Stimulated activated CD8-positive, alpha-beta memory T cell treated with anti-CD3 and anti-CD28 coated beads, Interleukin-15, amount 100 ng/mL, for 24 hours (primary cell): ENCODE results near the gene KIF18A.
"Not testable (repeated sequence)": the region's sequence is repeated elsewhere in the genome, so short reads cannot be mapped to it uniquely, and the experiment has no call there.

ENCODE experiments used
- DNase-seq: peaks from one replicate; pipeline ENCODE4 v3.0.0-alpha.2; 2020; ENCODE audit warnings: low read depth

KIF18A gene

DNA sequence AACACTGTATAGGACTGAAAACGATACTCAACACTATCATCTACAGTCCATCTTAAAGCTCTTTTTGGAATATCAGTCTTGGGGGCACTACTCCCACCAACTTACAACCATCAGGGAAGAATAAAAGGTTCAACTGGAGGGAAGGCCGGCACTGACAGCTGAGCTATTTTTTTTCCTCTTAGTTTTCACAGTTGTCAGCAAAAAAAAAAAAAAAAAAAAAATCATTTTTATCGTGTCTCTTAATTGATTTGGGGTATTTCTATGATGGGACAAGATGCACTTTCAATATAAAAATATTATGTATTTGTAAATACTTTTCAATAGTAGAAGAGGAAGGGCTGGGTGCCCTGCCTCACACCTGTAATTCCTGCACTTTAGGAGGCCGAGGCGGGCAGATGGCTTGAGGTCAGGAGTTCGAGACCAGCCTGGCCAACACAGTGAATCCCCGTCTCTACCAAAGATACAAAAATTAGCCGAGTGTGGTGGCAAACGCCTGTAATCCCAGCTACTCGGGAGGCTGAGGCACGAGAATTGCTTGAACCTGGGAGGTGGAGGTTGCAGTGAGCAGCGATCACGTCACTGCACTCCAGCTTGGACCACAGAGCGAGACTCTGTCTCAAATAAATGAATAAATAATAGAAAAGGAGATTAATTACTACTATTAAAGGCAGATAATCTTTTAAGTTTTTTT is 1.5 kb downstream of the KIF18A start:
- no peak for DNase-seq

GRCh38 chr11:28105869-28106268 is 2.1 kb downstream of the KIF18A start:
- DNase-seq: no peak

DNA sequence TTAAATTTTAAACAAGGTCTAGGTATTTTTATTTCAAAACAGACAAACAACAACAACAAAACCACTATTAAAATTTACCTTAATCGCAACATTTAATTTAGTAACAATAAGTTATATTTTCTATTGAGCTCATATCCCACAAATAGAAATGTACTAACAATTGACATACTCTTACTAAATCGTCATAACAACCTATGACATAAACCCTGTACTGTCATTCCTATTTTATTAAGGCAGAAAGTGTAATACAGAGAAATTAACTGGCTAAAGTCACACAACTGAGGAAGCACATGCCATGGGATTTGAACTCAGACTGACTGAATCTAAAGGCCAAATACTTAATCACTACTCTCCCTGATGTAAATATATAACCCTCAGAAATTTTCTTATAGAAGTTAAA is 3.0 kb downstream of the KIF18A start:
- no peak for DNase-seq

- no peak for DNase-seq
Measured at GRCh38 chr11:28104425-28104824, 3.5 kb downstream of the KIF18A start.

DNA sequence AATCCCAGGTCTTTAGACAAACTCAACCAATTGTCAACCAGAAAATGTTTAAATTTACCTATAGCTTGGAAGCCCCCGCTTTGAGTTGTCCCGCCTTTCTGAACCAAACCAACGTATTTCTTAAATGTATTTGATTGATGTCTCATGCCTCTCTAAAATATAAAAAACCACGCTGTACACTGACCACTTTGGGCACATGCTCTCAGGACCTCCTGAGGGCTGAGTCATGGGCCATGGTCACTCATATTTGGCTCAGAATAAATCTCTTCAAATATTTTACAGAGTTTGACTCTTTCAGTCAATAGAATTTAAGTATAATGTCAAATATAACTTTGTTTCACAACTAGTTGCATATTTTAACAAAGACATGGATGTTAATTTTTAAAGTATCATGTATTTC is 5.7 kb downstream of the KIF18A start:
- DNase-seq: not testable (repeated sequence)

DNA sequence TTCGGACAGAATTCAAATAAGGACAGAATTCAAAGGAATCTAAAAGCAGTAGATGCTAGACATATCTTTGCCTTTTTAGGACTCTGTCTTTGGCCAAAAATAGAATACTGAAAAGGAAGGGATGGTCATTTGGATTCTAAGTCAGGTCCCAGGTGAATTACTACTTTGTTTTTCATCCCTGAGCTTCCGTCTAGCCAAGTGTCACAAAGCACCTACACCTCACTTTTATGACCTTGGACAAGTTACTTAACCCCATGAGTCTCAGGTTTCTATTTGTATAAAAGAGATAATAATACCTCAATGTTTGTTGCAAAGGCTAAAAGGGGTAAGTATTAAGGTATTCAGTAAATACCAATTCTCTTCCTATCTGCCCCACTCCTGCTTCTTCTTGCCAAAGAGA is 7.3 kb downstream of the KIF18A start:
- no peak for DNase-seq

DNA sequence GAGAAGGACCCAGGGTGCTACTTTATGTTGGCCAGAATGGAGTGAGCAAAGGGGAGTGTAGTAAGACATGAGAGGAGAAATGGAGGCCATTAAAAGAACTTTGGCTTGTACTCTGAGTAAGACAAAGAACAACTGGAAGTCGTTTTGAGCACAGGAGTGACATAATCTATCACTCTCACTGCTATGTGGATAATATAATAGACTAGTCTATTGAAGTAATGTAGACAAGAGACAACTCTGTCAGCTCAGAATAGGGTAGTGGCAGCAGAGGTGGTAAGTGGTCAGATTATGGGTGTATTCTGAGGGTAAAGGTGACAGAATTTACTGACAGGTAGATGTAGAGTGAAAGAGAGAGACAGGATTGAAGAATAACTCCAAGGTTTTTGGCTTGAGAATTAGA is 8.2 kb downstream of the KIF18A start:
- DNase-seq: no peak

DNA sequence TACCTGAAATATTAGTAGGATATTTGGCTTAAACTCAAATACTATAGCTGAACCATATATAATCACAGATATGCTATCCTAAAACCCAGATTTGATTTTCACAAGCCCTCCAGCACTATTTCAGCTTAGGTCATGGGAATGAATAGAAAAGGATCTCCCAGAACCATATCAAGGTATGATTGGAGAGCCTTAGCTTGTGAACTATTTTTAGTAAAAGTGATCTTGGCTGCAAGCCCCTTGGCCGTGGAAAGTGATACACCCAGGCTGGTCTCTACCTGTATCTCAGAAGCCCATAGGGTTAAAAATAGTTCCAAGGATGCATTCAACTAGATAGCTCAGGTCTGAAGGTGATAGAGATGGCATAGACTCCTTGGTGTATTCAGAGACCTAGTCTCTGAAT is 9.7 kb downstream of the KIF18A start:
- no peak for DNase-seq

DNA sequence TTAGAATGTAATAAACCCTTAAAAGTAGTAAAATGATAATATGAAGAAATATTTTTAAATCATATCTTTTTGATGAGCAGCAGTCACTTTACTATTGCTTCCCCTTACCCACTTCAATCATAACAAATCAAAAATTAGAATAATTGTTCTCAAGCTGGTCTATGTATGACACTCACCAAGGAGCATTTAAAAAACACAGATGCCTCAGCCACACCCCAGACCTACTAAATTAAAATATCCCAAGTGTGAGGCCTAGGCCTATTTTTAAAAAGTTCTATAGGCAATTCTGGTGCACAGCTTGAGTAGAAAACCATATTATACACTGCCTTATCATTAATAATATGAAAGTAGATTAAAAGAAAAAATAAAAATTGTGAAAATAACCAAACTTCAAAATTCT is 15.2 kb downstream of the KIF18A start:
- DNase-seq: no peak

DNA sequence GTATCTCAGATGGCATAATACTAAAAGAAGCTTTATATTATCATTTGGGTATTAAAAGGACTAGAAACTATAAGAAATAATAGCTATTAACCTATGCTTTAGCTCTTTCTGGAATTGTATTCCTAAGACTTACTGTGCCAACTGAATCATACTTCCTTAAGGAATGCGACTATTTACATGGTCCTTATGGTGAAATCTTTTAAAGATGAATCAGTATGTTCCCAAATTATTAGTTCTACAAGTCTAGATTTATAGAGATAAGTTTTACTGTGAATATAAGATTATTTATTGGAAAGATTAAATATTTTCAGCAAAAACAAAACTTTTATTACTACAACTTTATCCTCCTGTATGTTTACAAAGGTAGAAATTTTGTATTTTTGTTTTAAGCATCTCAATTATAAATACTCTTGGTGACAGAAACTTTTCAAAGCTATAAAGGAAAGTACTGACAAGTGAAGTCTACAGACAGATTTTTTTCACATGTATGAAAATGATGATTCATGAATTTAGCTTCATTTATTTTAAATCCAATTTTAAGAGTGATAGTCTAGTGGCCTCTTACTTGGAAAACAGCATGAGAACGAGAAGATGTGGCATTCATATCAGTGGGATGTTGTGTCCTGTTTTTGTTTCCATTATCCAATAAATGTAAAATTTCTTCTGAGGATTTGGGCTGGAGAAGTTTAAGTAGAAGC is 17.8 kb downstream of the KIF18A start:
- DNase-seq: no peak

GRCh38 chr11:28089378-28089777 is 18.6 kb downstream of the KIF18A start:
- no peak for DNase-seq

- DNase-seq: not testable (repeated sequence)
Measured at GRCh38 chr11:28087693-28088092, 20.3 kb downstream of the KIF18A start.

DNA sequence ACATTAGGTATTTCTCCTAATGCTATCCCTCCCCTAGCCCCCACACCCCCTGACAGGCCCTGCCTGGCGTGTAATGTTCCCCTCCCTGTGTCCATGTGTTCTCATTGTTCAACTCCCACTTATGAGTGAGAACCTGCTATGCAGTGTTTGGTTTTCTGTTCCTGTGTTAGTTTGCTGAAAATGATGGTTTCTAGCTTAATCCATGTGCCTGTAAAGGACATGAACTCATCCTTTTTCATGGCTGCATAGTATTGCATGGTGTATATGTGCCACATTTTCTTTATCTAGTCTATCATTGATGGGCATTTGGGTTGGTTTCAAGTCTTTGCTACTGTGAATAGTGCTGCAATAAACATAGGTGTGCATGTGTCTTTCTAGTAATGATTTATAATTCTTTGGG is 20.8 kb downstream of the KIF18A start:
- DNase-seq: not testable (repeated sequence)

DNA sequence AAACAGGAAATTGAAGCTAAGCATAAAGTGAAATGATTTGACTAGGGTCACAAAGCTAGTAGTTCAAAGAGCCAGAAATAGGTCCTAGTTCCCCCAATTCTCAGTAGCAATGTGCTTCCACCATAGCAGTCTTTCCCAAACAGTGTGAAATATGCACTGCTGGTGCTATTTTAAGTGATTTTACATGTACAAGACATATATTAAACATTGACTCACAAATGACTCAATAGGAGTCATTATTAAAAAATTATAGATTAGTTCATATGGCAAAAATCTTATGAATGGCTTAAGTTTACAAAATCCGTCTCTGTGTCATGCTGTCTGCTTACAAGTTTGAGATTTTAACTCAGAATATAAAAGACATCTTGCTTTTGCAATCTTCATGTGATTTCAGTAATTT is 21.4 kb downstream of the KIF18A start:
- no peak for DNase-seq

- no peak for DNase-seq
Measured at GRCh38 chr11:28083118-28083517, 24.8 kb downstream of the KIF18A start.

- DNase-seq: no peak
Measured at GRCh38 chr11:28077521-28077920, 30.4 kb downstream of the KIF18A start.

GRCh38 chr11:28072321-28072720 is 35.6 kb downstream of the KIF18A start:
- DNase-seq: no peak

- no peak for DNase-seq
Measured at GRCh38 chr11:28071305-28071704, 36.7 kb downstream of the KIF18A start.

- no peak for DNase-seq
Measured at GRCh38 chr11:28058333-28058732, 49.6 kb downstream of the KIF18A start.

DNA sequence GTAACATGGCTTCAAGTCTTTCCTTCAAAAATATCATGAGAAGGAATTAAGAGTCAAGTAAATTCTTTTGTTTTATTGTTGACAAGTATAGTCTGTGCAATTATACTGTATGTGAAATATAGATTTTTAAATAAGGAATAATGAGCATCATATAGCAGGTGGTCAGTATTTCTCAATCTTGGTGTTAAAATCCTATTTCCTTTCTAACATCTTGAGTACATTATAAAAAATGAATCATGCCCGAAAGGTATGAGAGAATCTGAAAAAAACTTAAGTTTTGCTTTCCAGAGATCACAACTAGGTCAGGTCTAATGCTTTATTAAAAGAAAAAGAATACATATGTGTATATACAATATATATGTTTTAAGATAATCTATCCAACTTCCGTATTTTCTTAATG is 53.1 kb downstream of the KIF18A start:
- DNase-seq: no peak

DNA sequence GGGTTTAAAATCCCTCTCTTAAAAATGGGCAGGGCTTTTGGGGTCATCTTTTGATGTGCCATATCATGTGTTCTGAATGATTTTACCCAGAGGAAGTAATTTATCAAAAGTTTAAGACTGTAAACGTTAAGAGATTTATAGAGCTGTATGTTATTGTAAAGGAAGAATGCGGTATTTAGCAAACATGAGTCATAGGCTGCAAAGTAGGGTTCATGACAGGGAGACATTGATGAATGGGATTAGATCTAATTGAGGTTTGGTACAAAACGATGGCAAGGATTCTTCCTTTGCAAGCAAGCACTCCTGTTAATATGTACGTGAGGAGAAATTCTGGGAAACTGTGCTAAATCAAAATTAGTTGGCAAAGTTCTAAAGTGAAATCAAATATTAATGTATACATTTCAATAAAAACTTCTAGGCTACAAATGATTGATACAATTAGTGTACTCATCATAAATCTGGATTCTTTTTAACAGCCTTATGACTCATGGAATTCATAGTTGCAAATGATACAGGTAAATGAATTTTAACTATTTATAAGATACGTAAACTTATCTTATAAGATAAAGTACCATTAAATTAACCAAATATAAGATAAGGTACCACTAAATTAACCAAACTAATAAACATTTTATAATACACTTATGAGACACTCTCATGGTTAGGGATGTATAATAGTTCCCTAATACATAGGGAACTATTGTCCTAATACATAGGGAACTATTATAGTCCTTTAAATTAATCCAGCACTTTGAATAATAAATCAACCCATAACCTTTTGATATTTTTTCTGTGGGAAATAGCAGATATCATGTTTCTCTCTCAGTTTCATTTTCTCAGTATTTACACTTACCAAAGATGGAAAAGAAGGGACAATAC is 58.4 kb downstream of the KIF18A start:
- no peak for DNase-seq

- DNase-seq: no peak
Measured at GRCh38 chr11:28048812-28049211, 59.1 kb downstream of the KIF18A start.
